K562 (cell line): Measurements from ENCODE around the gene BSPRY. TPM values are rescaled to one million over a fixed set of nuclear protein-coding genes. Genes with fewer than 3 reads are reported as not detected.

Source experiments
- ATAC-seq: fragments of 200-7000 bp; cut with Tn5 transposase; 3 replicates; pipeline ENCODE4 v1.9.1; 2020; ENCODE audit warnings: moderate library complexity
- BruUV-seq: library from RNA; stranded (reverse); fragments of 400-500 nt; replicated peaks from 2 replicates; lab custom pipeline; 2021; lab: Mats Ljungman, UMichigan
- CTCF ChIA-PET: fragments of 300-600 bp; formaldehyde crosslinking; extraction: SDS; loops from one replicate; lab custom pipeline; 2021; ENCODE audit warnings: low intra/inter-chr PET ratio; lab: Yijun Ruan, JAX
- POLR2A ChIA-PET: fragments of 300-600, 350-650 bp; sonication (Branson Sonifier 250); formaldehyde crosslinking; extraction: SDS; loops from one replicate; lab custom pipeline; 2021; ENCODE audit warnings: antibody characterized with exemption, inconsistent platforms; lab: Yijun Ruan, JAX
- DNase-seq, 4 experiments: peaks; one replicate each; pipeline versions ENCODE4 v3.0.0 to v3.0.0-alpha.2; 2011 to 2018; ENCODE audit warnings: low spot score in 3 of 4, mixed read lengths in 3 of 4; ENCODE audit errors: extremely low read depth in 1 of 4
- FAIRE-seq: peaks from 2 replicates; lab custom pipeline; 2011; peaks lifted over from hg19 to GRCh38; lab: Jason Lieb, UNC
- H2AFZ ChIP-seq: 2 replicates; pipeline ENCODE4 v1.6.0; 2011; ENCODE audit warnings: low read depth, low read length, control low read depth, inconsistent platforms
- H3K27ac ChIP-seq: fragments of 200-600 bp; 3 replicates; pipeline ENCODE4 v1.8.0; 2011; ENCODE audit warnings: low read depth, mild to moderate bottlenecking, control low read depth, inconsistent platforms, low read length, moderate library complexity, mixed read lengths; ENCODE audit errors: extremely low read depth
- H3K27me3 ChIP-seq, 2 experiments: fragments of 300-600 bp in 1 of 2; 2 replicates in 1 of 2; 3 replicates in 1 of 2; pipeline versions ENCODE4 v1.6.0 to v1.8.0; 2011; ENCODE audit warnings: inconsistent platforms in 2 of 2, low read length in 2 of 2, mild to moderate bottlenecking in 1 of 2, mixed read lengths in 1 of 2, moderate library complexity in 1 of 2; ENCODE audit not compliant: control insufficient read depth in 2 of 2, insufficient read depth in 2 of 2
- H3K36me3 ChIP-seq: fragments of 300-600 bp; 3 replicates; pipeline ENCODE4 v1.8.0; 2011; ENCODE audit warnings: mild to moderate bottlenecking, low read length, inconsistent platforms; ENCODE audit not compliant: control insufficient read depth, insufficient read depth
- H3K4me1 ChIP-seq, 2 experiments: fragments of 200-600 bp in 1 of 2; replicated peaks in 1 of 2; 2 replicates in 1 of 2; 3 replicates in 1 of 2; pipeline versions ENCODE4 v1.5.1 to v1.8.0; 2011; ENCODE audit warnings: inconsistent platforms in 2 of 2, low read length in 2 of 2, mild to moderate bottlenecking in 1 of 2, mixed read lengths in 1 of 2, moderate library complexity in 1 of 2; ENCODE audit not compliant: control insufficient read depth in 2 of 2, insufficient read depth in 2 of 2
- H3K4me2 ChIP-seq: 2 replicates; pipeline ENCODE4 v1.6.1; 2011; ENCODE audit warnings: low read length, control low read depth, inconsistent platforms, mixed read lengths; ENCODE audit not compliant: insufficient read depth
- H3K4me3 ChIP-seq: fragments of 200-600 bp; sonication (generic), shearing (Covaris generic); 2 replicates; pipeline ENCODE4 v1.5.1; 2016; ENCODE audit warnings: control low read depth, inconsistent platforms
- H3K79me2 ChIP-seq: fragments of 200-600 bp; 3 replicates; pipeline ENCODE4 v1.8.0; 2011; ENCODE audit warnings: low read length, inconsistent platforms; ENCODE audit not compliant: control insufficient read depth, insufficient read depth
- H3K9ac ChIP-seq, 2 experiments: 2 replicates each; pipeline versions ENCODE4 v1.6.0 to v1.6.1; 2011; ENCODE audit warnings: low read depth in 2 of 2, low read length in 2 of 2, control low read depth in 1 of 2, inconsistent platforms in 1 of 2, mild to moderate bottlenecking in 1 of 2, mixed read lengths in 1 of 2; ENCODE audit not compliant: insufficient read depth in 1 of 2
- H3K9me1 ChIP-seq: one replicate; pipeline ENCODE4 v1.6.0; 2011; ENCODE audit warnings: inconsistent platforms, mild to moderate bottlenecking, low read length, moderate library complexity; ENCODE audit not compliant: control insufficient read depth, insufficient read depth
- H3K9me3 ChIP-seq: replicated peaks from 2 replicates; pipeline ENCODE4 v1.5.1; 2011; ENCODE audit warnings: low read depth, low read length, inconsistent platforms; ENCODE audit not compliant: control insufficient read depth, insufficient read depth
- H4K20me1 ChIP-seq: replicated peaks from 2 replicates; pipeline ENCODE4 v1.6.1; 2011; ENCODE audit warnings: low read length, inconsistent platforms, mixed read lengths; ENCODE audit not compliant: control insufficient read depth, insufficient read depth
- ARID1B ChIP-seq: fragments of 450-650 bp; IDR thresholded peaks from 2 replicates; pipeline ENCODE4 v1.6.1; 2016; ENCODE audit warnings: antibody characterized with exemption, mild to moderate bottlenecking, inconsistent platforms
- BACH1 ChIP-seq: fragments of 200-800 bp; sonication (Bioruptor generic); IDR thresholded peaks from 2 replicates; pipeline ENCODE4 v1.6.1; 2016; ENCODE audit warnings: missing genetic modification characterization, missing compliant biosample characterization
- HEY1 ChIP-seq: fragments of 250-450 bp; sonication (Bioruptor Pico); IDR thresholded peaks from 2 replicates; pipeline ENCODE4 v1.5.0; 2020; ENCODE audit warnings: mild to moderate bottlenecking, moderate library complexity, borderline replicate concordance
- ILK ChIP-seq: fragments of 450-650 bp; IDR thresholded peaks from 2 replicates; pipeline ENCODE4 v1.6.1; 2016; ENCODE audit warnings: missing genetic modification characterization, low read depth, mild to moderate bottlenecking, missing compliant biosample characterization, moderate library complexity, borderline replicate concordance
- NONO ChIP-seq, 2 experiments: fragments of 200-400 bp in 1 of 2; fragments of 450-650 bp in 1 of 2; formaldehyde crosslinking in 1 of 2; IDR thresholded peaks; 2 replicates each; pipeline ENCODE4 v1.6.1; 2017; ENCODE audit warnings: low read depth in 2 of 2, mild to moderate bottlenecking in 2 of 2, moderate library complexity in 2 of 2, low read length in 1 of 2
- PHF21A ChIP-seq: fragments of 450-650 bp; IDR thresholded peaks from 2 replicates; pipeline ENCODE4 v1.6.1; 2017; ENCODE audit warnings: low read depth, borderline replicate concordance
- RFX5 ChIP-seq: IDR thresholded peaks from 2 replicates; pipeline ENCODE4 v1.6.1; 2011; ENCODE audit warnings: low read depth, mild to moderate bottlenecking, improper control_type of control experiment, low read length
- THAP12 ChIP-seq: fragments of 250-450 bp; sonication (Bioruptor Pico); IDR thresholded peaks from 2 replicates; pipeline ENCODE4 v1.9.0; 2021; ENCODE audit warnings: mild to moderate bottlenecking, inconsistent platforms
- U2AF1 ChIP-seq: fragments of 200-400 bp; formaldehyde crosslinking; optimal IDR thresholded peaks from 2 replicates; pipeline ENCODE3; 2017; ENCODE audit warnings: mild to moderate bottlenecking, low read depth, low read length, moderate library complexity
- ZKSCAN8 ChIP-seq: fragments of 200-800 bp; sonication (Bioruptor generic); IDR thresholded peaks from 2 replicates; pipeline ENCODE4 v1.6.1; 2016; ENCODE audit warnings: missing genetic modification characterization, missing compliant biosample characterization
- WGBS: fragments of 100-300 bp; shearing (Covaris generic); methylation state at CpG from one replicate; pipeline ENCODE4 v1.1.6; 2016; ENCODE audit warnings: low coverage, mixed read lengths; ENCODE audit not compliant: insufficient coverage; ENCODE audit errors: missing lambda C conversion rate; 5-methylcytosine and 5-hydroxymethylcytosine counted together
- in situ Hi-C: fragments of 300-500 bp; cut with MboI; formaldehyde crosslinking; loops from 4 replicates; pipeline ENCODE4 v1.15.0; 2018; ENCODE audit warnings: inconsistent platforms, mixed read lengths
- intact Hi-C: fragments of 100-400 bp; cut with micrococcal nuclease; formaldehyde crosslinking; loops from 2 replicates; pipeline ENCODE4 v1.14.2; 2022
- polyA plus RNA-seq, 8 experiments: library from polyadenylated mRNA; depleted of rRNA in 4 of 8; stranded (reverse) in 5 of 8; unstranded in 3 of 8; fragments of >200 nt; fragmentation: Nextera tagmentation in 2 of 8; fragmentation: Illumina TruSeq in 1 of 8; extraction: Ambion mirVana in 2 of 8; extraction: Trizol in 1 of 8; gene quantifications; 2 replicates each; pipeline versions ENCODE4 v1.2.1 to v1.2.3, GENCODE V29; 2011 to 2014; ENCODE audit warnings: inconsistent platforms in 1 of 8, missing spikeins in 1 of 8
- total RNA-seq, 7 experiments: library from RNA; depleted of rRNA in 6 of 7; stranded (reverse); fragments of >200 nt in 6 of 7; fragmentation: Illumina TruSeq in 2 of 7; extraction: Trizol in 2 of 7; gene quantifications; 2 replicates each; pipeline versions ENCODE4 v1.2.1 to v1.2.3, GENCODE V29; 2011 to 2021; ENCODE audit warnings: low replicate concordance in 1 of 7
- TF ChIP-seq, protein P1 (sequence below): sonication (generic); formaldehyde crosslinking; IDR thresholded peaks from 2 replicates; pipeline ENCODE4 v1.8.0; 2022; ENCODE audit warnings: mild to moderate bottlenecking, missing genetic modification reagents
- TF ChIP-seq, protein P2 (sequence below): fragments of 150-350 bp; IDR thresholded peaks from 2 replicates; pipeline ENCODE4 v1.6.1; 2014; ENCODE audit warnings: low read depth, mild to moderate bottlenecking, low read length, borderline replicate concordance
- TF ChIP-seq, protein P3 (sequence below): IDR thresholded peaks from 2 replicates; pipeline ENCODE4 v1.6.1; 2012; ENCODE audit warnings: low read depth, low read length, improper control_type of control experiment, borderline replicate concordance

Gene BSPRY
- total and polyA plus RNA-seq, 9 of the 15 experiments (the other 6 are each of a cell fraction or from before 2014, with no cell fraction given) = 0.07 to 0.67 (median 0.18) TPM

DNA sequence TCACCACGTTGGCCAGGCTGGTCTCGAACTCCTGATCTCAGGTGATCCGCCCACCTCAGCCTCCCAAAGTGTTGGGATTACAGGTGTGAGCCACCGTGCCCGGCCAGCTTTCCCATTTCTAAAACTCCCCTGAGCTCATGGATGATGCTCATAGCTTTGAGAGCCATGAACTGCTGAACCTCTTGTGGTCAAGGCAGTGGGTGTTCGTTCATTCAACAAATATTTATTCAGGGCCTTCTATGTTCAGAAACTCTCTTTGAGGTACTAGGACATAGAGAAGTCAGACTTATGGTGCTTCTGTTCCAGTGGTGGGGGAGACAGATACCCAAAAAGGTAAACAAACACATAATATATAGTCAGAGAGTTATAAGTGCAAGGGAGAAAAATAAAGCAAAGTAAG is 2.7 kb downstream of the BSPRY start:
- intact Hi-C loops = no loop called here
- CTCF ChIA-PET = no interaction called here
- TF ChIP-seq U2AF1 = no peak
- TF ChIP-seq HEY1 (CRISPR knock-in tag) = no peak
- TF ChIP-seq ARID1B = no peak
- TF ChIP-seq ZKSCAN8 (CRISPR knock-in tag) = no peak
- no peak for TF ChIP-seq THAP12 (CRISPR knock-in tag)
- TF ChIP-seq NONO (IDR thresholded peaks at IDR 0.05; ENCODE audit: low read depth in 2 of 2, low read length in 1 of 2) = no peak
- TF ChIP-seq, protein P1, sequence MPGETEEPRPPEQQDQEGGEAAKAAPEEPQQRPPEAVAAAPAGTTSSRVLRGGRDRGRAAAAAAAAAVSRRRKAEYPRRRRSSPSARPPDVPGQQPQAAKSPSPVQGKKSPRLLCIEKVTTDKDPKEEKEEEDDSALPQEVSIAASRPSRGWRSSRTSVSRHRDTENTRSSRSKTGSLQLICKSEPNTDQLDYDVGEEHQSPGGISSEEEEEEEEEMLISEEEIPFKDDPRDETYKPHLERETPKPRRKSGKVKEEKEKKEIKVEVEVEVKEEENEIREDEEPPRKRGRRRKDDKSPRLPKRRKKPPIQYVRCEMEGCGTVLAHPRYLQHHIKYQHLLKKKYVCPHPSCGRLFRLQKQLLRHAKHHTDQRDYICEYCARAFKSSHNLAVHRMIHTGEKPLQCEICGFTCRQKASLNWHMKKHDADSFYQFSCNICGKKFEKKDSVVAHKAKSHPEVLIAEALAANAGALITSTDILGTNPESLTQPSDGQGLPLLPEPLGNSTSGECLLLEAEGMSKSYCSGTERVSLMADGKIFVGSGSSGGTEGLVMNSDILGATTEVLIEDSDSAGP = no peak
- no peak for TF ChIP-seq RFX5
- TF ChIP-seq, protein P2, sequence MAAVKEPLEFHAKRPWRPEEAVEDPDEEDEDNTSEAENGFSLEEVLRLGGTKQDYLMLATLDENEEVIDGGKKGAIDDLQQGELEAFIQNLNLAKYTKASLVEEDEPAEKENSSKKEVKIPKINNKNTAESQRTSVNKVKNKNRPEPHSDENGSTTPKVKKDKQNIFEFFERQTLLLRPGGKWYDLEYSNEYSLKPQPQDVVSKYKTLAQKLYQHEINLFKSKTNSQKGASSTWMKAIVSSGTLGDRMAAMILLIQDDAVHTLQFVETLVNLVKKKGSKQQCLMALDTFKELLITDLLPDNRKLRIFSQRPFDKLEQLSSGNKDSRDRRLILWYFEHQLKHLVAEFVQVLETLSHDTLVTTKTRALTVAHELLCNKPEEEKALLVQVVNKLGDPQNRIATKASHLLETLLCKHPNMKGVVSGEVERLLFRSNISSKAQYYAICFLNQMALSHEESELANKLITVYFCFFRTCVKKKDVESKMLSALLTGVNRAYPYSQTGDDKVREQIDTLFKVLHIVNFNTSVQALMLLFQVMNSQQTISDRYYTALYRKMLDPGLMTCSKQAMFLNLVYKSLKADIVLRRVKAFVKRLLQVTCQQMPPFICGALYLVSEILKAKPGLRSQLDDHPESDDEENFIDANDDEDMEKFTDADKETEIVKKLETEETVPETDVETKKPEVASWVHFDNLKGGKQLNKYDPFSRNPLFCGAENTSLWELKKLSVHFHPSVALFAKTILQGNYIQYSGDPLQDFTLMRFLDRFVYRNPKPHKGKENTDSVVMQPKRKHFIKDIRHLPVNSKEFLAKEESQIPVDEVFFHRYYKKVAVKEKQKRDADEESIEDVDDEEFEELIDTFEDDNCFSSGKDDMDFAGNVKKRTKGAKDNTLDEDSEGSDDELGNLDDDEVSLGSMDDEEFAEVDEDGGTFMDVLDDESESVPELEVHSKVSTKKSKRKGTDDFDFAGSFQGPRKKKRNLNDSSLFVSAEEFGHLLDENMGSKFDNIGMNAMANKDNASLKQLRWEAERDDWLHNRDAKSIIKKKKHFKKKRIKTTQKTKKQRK = no peak
- TF ChIP-seq PHF21A = no peak
- TF ChIP-seq ILK (tag) = no peak
- no peak for TF ChIP-seq BACH1 (tag)
- TF ChIP-seq, protein P3, sequence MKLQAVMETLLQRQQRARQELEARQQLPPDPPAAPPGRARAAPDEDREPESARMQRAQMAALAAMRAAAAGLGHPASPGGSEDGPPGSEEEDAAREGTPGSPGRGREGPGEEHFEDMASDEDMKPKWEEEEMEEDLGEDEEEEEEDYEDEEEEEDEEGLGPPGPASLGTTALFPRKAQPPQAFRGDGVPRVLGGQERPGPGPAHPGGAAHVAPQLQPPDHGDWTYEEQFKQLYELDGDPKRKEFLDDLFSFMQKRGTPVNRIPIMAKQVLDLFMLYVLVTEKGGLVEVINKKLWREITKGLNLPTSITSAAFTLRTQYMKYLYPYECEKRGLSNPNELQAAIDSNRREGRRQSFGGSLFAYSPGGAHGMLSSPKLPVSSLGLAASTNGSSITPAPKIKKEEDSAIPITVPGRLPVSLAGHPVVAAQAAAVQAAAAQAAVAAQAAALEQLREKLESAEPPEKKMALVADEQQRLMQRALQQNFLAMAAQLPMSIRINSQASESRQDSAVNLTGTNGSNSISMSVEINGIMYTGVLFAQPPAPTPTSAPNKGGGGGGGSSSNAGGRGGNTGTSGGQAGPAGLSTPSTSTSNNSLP = no peak

More for the DNA sequence above, 2.7 kb downstream of the BSPRY start:
- ATAC-seq (no peak), DNase-seq (no peak), FAIRE-seq (no peak)
- H3K36me3 ChIP-seq = no peaks in the 10 kb centered on the region
- POLR2A ChIA-PET = interaction anchor here (0.6 to 2.2 kb wide), 6 partner anchors 8 to 130 kb away, joined by 3 to 22 read pairs (median 6); partner anchors contain the start of genes C9orf43, FKBP15, POLE3 and SLC31A1
- no peaks in the 10 kb centered on the region for H3K9me3 ChIP-seq
- no peak overlapping the region for H3K27ac ChIP-seq
- H3K4me2 ChIP-seq = no peak overlapping the region
- no peak overlapping the region for H2AFZ ChIP-seq
- peaks cover 2 to 13% of the 10 kb centered on the region in 2 experiments; a peak in 2 of 5 replicates for H3K27me3 ChIP-seq
- no peaks in the 10 kb centered on the region for H3K9me1 ChIP-seq
- in situ Hi-C loops = no loop called here
- H3K9ac ChIP-seq = no peak overlapping the region
- no TSS peak for BruUV-seq
- peaks cover 3 to 10% of the 10 kb centered on the region in 2 experiments; a peak in 3 of 5 replicates for H3K4me1 ChIP-seq
- WGBS = 44% methylated on average over 6 of the region's 6 CpGs
- no peaks in the 10 kb centered on the region for H3K79me2 ChIP-seq
- no peak overlapping the region for H3K4me3 ChIP-seq
- H4K20me1 ChIP-seq = no peaks in the 10 kb centered on the region
